Kidney glomerular epithelial cell (primary cell): ENCODE measurements around the gene BCAM.
"Not testable (repeated sequence)": the region's sequence is repeated elsewhere in the genome, so short reads cannot be mapped to it uniquely, and the experiment has no call there.

Source experiments
- DNase-seq: peaks from one replicate; lab custom pipeline; 2025; lab: John Stamatoyannopoulos, UW

BCAM gene

DNA sequence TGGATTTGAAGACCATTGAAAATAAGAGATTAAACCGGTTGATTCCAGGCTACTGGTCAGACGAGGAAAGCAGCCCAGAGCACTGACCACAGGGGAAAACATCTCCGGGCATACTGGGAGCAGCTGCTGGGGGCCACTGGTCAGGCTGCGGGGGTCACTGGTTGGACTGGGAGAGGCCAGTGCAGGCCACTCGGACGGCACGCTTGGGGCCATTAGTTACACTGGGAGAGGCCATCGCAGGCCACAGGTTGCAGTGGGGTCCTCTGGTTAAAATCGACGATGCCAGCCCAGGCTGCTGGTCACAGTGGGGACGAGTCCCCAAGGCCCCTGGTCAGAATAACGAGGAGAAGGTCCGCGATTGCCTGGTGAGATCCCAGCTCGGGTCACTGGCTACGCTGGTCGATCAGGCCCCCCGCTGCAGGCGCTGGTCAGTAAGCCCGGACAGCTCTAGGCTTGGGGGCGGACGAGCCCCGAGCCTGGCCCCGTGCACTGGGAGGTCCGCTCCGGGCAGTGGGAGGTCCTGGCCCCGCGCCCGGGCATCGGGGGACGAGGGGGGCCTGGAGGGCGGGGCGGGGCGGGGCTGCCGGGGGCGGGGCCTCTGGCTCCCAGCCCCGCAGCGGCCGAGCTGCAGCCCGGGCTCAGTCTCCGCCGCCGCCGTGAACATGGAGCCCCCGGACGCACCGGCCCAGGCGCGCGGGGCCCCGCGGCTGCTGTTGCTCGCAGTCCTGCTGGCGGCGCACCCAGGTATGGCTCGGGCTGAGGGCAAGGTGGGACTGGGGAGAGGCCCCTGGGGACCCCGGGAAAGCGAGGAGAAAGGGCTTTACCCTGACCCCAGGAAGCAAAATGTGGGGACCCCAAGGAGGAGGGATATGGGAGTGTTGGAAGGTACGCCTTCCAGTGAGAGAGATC lies at the start of gene BCAM:
Gene BCAM (plus strand): TSS at position 641 of the 909 bp plus-strand sequence. CDS start 22 bp downstream, at position 663.
- DNase-seq: peak; percentile 50

GRCh38 chr19:44762038-44762437 lies 46.9 kb upstream of the BCAM start:
- no peak for DNase-seq

DNA sequence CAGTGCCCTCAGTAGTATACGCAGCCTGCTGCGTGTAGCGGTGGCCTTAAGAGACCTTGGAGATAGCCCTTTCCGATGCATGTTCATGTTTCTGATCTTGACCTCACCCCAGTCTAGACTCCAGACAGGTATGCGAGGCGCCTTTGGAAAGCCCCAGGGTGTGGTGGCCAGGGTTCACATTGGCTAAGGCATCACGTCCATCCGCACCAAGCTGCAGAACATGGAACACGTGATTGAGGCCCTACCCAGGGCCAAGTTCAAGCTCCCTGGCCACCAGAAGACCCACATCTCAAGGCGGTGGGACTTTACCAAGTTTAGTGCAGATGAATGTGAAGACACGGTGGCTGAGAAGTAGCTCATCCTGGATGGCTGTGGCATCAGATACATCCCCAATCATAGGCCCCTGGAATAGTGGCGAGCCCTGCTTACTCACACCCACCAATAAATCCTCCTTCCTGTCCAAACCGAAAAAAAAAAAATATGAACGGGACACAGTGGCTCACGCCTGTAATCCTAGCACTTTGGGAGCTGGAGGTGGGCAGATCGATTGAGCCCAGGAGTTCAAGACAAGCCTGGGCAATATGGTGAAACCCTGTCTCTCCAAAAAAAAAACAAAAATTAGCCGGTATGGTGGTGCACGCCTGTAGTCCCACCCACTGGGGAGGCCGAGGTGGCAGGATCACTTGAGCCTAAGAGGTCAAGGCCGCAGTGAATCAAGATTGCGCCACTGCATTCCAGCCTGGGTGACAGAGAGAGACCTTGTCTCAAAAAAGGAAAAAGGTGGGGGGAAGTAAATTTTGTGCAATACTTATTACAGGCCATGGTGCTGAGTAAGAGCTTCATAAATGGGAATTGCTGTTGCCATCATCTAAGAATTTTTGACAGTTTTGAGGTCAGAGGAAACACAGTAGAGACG lies 43.6 kb upstream of the BCAM start:
- no peak for DNase-seq

- no peak for DNase-seq
These were observed 43.0 kb upstream of the BCAM start for GRCh38 chr19:44765949-44766335.

DNA sequence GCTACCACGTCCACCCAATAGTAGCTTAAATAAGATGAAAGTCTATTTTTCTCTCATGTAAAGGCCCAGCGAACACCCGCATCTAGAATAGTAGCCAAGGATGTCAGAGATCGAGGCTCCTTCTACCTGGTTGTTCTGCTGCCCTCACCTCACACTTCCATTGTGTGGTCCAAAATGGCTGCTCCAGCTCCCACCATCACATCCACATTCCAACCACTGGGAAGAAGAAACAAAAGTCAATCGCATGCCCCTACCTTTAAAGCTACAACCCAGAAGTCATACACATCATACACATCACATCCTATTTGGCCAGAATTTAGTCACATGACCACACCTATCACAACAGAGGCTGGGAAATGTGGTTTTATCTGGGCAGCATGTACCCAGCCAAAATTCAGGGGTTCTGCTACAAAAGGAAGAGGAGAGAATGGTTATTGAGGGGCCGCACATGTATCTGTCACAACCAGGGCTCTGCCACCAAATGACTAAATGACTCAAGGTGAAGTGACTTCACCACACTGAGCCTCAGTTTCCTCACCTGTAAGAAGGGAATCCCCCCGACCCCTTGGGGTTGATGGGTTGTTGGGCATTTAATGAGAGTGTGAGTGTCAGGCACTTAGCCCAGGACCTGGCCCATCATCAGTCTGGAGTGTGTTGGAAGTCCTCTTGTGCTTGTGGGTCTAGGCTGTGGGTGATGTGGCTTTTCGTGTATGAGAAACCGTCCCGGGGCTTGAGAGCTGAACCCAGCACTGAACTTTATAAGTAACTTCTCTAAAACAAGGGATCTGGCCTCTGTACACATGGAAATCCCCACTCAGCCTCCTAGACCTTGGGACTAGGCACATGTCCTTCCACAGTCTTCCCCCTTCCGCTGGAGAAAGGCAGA lies 41.4 kb upstream of the BCAM start:
- no peak for DNase-seq

GRCh38 chr19:44770550-44771257 lies 38.2 kb upstream of the BCAM start:
- peak; percentile 89 for DNase-seq

- DNase-seq: not testable (repeated sequence)
These were observed 36.8 kb upstream of the BCAM start for GRCh38 chr19:44772144-44772543.

GRCh38 chr19:44772959-44773358 lies 35.9 kb upstream of the BCAM start:
- no peak for DNase-seq

- no peak for DNase-seq
These were observed 33.1 kb upstream of the BCAM start for GRCh38 chr19:44775676-44776240.

DNA sequence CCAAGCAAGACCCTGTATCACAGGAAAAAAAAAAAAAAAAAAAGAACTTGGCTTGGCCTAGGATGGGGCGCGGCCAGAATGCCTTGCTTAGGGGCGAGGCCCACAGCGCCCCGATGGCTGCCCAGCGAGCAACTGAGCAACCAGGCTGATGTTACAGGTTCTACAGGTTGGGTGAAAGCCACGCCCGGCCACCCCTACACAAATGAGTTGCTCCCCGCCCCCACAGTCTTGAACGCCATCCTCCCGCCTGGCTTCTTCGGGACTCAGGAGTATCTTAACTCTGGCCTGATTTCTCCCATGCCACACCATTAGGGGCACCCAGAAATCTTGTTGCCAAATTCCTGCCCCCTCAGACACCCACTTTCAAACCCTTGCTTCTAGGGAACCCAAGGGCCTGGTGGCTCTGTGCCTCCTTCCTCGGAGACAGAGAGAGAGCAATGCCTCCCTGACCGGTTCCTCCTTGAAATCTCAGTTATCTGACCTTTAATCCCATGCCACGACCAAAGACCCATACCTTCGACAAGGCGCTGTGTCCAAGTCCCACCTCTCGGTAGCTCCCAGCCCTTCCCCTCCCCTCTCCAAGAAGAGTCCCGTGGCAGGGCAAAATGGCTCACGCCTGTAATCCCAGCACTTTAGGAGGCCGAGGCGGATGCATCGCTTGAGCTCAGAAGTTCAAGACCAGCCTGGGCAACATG lies 32.4 kb upstream of the BCAM start:
- DNase-seq: no peak

- no peak for DNase-seq
These were observed 31.1 kb upstream of the BCAM start, which contains the start of gene CBLC for GRCh38 chr19:44777715-44778347. TSS of gene CBLC (plus strand) at chr19:44777890. CDS start at chr19:44777932, 42 bp downstream.

DNA sequence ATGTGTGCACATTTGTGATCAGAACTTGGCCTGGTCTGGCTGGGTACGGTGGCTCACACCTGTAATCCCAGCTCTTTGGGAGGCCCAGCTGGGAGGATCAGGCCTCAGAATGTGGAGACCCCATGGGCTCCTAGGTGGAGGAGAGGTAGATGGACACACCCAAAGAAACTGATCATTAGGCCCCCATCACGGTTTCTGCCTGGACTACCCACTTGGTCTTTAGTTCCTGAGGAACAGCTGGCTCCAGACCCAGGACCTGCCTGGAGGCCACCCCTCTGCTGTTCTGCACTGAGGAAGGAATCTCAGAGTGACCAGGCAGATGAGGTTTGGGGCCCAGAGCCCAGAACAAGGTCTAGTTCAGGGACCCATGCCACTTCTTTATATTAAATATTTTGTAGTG lies 29.8 kb upstream of the BCAM start:
- no peak for DNase-seq

DNA sequence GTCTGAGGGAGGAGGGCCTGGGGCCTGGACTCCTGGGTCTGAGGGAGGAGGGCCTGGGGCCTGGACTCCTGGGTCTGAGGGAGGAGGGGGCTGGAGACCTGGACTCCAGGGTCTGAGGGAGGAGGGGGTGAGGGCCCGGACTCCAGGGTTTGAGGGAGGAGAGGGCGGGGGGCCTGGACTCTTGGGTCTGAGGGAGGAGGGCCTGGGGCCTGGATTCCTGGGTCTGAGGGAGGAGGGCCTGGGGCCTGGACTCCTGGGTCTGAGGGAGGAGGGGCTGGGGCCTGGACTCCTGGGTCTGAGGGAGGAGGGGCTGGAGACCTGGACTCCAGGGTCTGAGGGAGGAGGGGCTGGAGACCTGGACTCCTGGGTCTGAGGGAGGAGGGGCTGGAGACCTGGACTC lies 27.2 kb upstream of the BCAM start:
- not testable (repeated sequence) for DNase-seq

DNA sequence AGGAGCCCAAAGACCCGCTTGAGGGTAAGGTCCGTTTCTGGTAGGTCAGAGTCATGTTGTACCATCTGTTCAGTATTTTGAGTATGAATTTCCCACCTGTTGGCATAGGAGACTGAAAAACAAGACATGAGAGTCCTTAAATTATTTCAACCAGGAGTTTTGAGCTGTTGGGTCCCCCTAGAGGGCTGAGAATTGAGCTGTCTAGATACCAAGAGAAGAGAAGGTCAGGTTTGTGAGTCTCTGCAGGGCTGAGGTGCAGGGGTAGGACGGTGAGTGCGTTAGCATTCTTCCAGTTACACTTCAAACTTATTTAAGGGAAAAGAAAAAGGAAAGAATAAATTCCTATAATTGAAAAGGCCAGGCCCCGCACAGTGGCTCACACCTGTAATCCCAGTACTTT lies 26.2 kb upstream of the BCAM start:
- DNase-seq: no peak

- DNase-seq: no peak
These were observed 25.4 kb upstream of the BCAM start for GRCh38 chr19:44783545-44783944.

GRCh38 chr19:44785271-44785670 lies 23.6 kb upstream of the BCAM start:
- no peak for DNase-seq

DNA sequence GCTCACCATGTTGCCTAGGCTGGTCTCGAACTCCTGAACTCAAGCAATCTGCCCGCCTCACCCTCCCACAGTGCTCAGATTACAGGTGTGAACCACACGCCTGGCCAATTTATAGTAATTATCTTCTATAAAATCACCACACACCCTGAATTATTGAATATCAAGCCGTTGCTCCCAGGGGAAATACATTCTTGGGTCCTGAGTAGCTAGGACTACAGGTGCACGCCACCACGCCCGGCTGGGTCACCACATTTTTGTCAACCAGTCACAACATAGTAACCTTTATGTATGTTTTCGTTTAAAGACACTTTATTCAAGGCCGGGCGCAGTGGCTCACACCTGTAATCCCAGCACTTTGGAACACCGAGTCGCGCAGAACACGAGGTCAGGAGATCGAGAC lies 22.9 kb upstream of the BCAM start:
- no peak for DNase-seq

GRCh38 chr19:44788971-44789370 lies 19.9 kb upstream of the BCAM start:
- DNase-seq: no peak

GRCh38 chr19:44789943-44790483 lies 18.9 kb upstream of the BCAM start:
- DNase-seq: no peak
